MCF 10A (cell line): ENCODE data around the gene GGCX. TPM values are rescaled to one million over a fixed set of nuclear protein-coding genes. Genes with fewer than 3 reads are reported as not detected.

ENCODE experiments used
- BruUV-seq: library from RNA; stranded (reverse); fragments of 400-500 nt; replicated peaks from 2 replicates; lab custom pipeline; 2021; lab: Mats Ljungman, UMichigan
- CTCF ChIA-PET: fragments of 300-600 bp; sonication (Branson Sonifier 250); formaldehyde crosslinking; extraction: SDS; loops from one replicate; lab custom pipeline; 2021; ENCODE audit warnings: antibody characterized with exemption, inconsistent platforms; lab: Yijun Ruan, JAX
- POLR2A ChIA-PET: fragments of 300-600, 350-650 bp; sonication (Branson Sonifier 250); formaldehyde crosslinking; extraction: SDS; loops from one replicate; lab custom pipeline; 2020; ENCODE audit warnings: antibody characterized with exemption, inconsistent platforms; lab: Yijun Ruan, JAX
- DNase-seq: peaks from one replicate; pipeline ENCODE4 v3.0.0-alpha.2; 2018; ENCODE audit not compliant: unreplicated experiment
- H3K27ac Mint-ChIP-seq: one replicate; pipeline ENCODE4 v1.8.0; 2022; ENCODE audit warnings: mild to moderate bottlenecking, low read depth, mixed read lengths; ENCODE audit not compliant: unreplicated experiment
- H3K27me3 Mint-ChIP-seq: one replicate; pipeline ENCODE4 v1.8.0; 2022; ENCODE audit warnings: mixed read lengths; ENCODE audit not compliant: insufficient read depth, unreplicated experiment
- H3K36me3 Mint-ChIP-seq: one replicate; pipeline ENCODE4 v1.8.0; 2022; ENCODE audit warnings: mild to moderate bottlenecking, moderate library complexity, mixed read lengths; ENCODE audit not compliant: insufficient read depth, unreplicated experiment
- H3K4me1 Mint-ChIP-seq: one replicate; pipeline ENCODE4 v1.8.0; 2022; ENCODE audit warnings: mixed read lengths; ENCODE audit not compliant: insufficient read depth, unreplicated experiment
- H3K4me3 Mint-ChIP-seq: one replicate; pipeline ENCODE4 v1.8.0; 2022; ENCODE audit warnings: mild to moderate bottlenecking, moderate library complexity, mixed read lengths; ENCODE audit not compliant: unreplicated experiment
- H3K9me3 Mint-ChIP-seq: one replicate; pipeline ENCODE4 v1.8.0; 2022; ENCODE audit warnings: mixed read lengths; ENCODE audit not compliant: unreplicated experiment
- CTCF ChIP-seq: fragments of 200-600 bp; IDR thresholded peaks from one replicate; pipeline ENCODE4 v1.8.0; 2022; ENCODE audit warnings: antibody characterized with exemption, mild to moderate bottlenecking; ENCODE audit not compliant: unreplicated experiment
- intact Hi-C: fragments of 100-400 bp; cut with micrococcal nuclease; formaldehyde crosslinking; loops from 2 replicates; pipeline ENCODE4 v1.14.1; 2022
- total RNA-seq: library from RNA; stranded (reverse); gene quantifications from 2 replicates; pipeline ENCODE4 v1.2.3, GENCODE V29; 2022

The GGCX gene
- total RNA-seq, 1 experiment from 2014 or later: 49.1 TPM

GRCh38 chr2:85601771-85602475 is 40.6 kb upstream of the GGCX start:
- intact Hi-C loops: loop anchor here (2.0 to 5.0 kb wide), 3 partner anchors 40 to 247 kb away; partner anchors contain the start of genes ELMOD3, GGCX and RETSAT
- Mint-ChIP-seq H3K9me3 (no peaks in the 10 kb centered on the region), H3K36me3 (peaks cover 25% of the 10 kb centered on the region), H3K4me3 (peak overlapping the region; percentile 79), H3K4me1 (peaks cover 15% of the 10 kb centered on the region), H3K27me3 (no peaks in the 10 kb centered on the region), H3K27ac (peak overlapping the region; percentile 70)
- POLR2A ChIA-PET: interaction anchor here (1.0 to 6.1 kb wide), 11 partner anchors 7 to 840 kb away, joined by 3 to 67 read pairs (median 13); partner anchors contain the start of genes C2orf68, GGCX, RNF181 and USP39
- no TSS peak for BruUV-seq
- CTCF ChIA-PET: interaction anchor here (0.6 to 0.8 kb wide), 2 partner anchors 48 to 262 kb away, joined by 3 to 4 read pairs; no protein-coding TSS in a partner anchor
- peak; percentile 44 for DNase-seq
- TF ChIP-seq CTCF: no peak

GRCh38 chr2:85600951-85601770 is 39.9 kb upstream of the GGCX start:
- Mint-ChIP-seq H3K27me3 (no peaks in the 10 kb centered on the region), H3K4me1 (peaks cover 19% of the 10 kb centered on the region), H3K27ac (peak overlapping the region; percentile 70), H3K9me3 (no peaks in the 10 kb centered on the region), H3K4me3 (peak overlapping the region; percentile 79), H3K36me3 (peaks cover 25% of the 10 kb centered on the region)
- ChIA-PET POLR2A (interaction anchor here (0.8 to 6.1 kb wide), 7 partner anchors 6 to 60 kb away, joined by 3 to 67 read pairs (median 22); partner anchors contain the start of genes C2orf68, RNF181, USP39 and VAMP8), CTCF (interaction anchor here (0.6 to 0.8 kb wide), 2 partner anchors 48 to 262 kb away, joined by 3 to 4 read pairs; no protein-coding TSS in a partner anchor)
- DNase-seq: no peak
- no peak for TF ChIP-seq CTCF
- intact Hi-C loops: loop anchor here (5.0 kb wide), 2 partner anchors 39 to 179 kb away; partner anchors contain the start of gene GGCX
- BruUV-seq: TSS peak; percentile 4

GRCh38 chr2:85600235-85600575 is 38.9 kb upstream of the GGCX start:
- intact Hi-C loops: loop anchor here (5.0 kb wide), 2 partner anchors 38 to 178 kb away; partner anchors contain the start of gene GGCX
- Mint-ChIP-seq H3K4me1 (peaks cover 12% of the 10 kb centered on the region), H3K27ac (no peak overlapping the region), H3K27me3 (no peaks in the 10 kb centered on the region), H3K9me3 (no peaks in the 10 kb centered on the region), H3K4me3 (no peak overlapping the region), H3K36me3 (peaks cover 30% of the 10 kb centered on the region)
- DNase-seq: no peak
- BruUV-seq: no TSS peak
- TF ChIP-seq CTCF: no peak
- CTCF ChIA-PET: interaction anchor here (0.6 kb wide), 1 partner anchor 72 kb away, joined by 3 read pairs; no protein-coding TSS in a partner anchor
- POLR2A ChIA-PET: interaction anchor here (0.6 to 0.9 kb wide), 3 partner anchors 11 to 39 kb away, joined by 3 read pairs; partner anchors contain the start of genes C2orf68, GGCX and VAMP8
